Activated gamma-delta T cell treated with anti-CD3 and anti-CD28 coated beads, Interleukin-2, amount 50 U/mL, for 16 hours (primary cell): ENCODE measurements around the gene ARRB2.

Source experiments
- DNase-seq: peaks from one replicate; pipeline ENCODE4 v3.0.0-alpha.2; 2020; ENCODE audit warnings: low read depth

Gene ARRB2

GRCh38 chr17:4759776-4760236 lies 49.4 kb downstream of the ARRB2 start:
- DNase-seq: no peak

- DNase-seq: no peak
These were observed 54.2 kb downstream of the ARRB2 start for GRCh38 chr17:4764595-4764994.

DNA sequence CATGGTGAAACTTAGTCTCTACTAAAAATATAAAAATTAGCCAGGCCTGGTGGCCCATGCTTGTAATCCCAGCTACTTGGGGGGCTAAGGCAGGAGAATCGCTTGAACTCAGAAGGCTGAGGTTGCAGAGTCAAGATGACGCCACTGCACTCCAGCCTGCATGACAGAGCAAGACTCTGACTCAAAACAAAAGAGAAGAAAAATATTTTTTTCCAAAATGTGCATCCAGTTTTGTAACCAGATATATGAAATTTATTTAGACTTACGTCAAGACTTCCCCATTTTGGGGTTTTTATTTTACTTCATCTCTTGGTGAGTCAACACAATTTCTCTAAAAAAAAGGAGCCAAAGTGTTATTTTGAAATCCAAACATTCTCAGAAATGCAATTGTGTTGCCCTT lies 55.8 kb downstream of the ARRB2 start:
- no peak for DNase-seq

- DNase-seq: no peak
These were observed 56.3 kb downstream of the ARRB2 start for GRCh38 chr17:4766723-4767122.

DNA sequence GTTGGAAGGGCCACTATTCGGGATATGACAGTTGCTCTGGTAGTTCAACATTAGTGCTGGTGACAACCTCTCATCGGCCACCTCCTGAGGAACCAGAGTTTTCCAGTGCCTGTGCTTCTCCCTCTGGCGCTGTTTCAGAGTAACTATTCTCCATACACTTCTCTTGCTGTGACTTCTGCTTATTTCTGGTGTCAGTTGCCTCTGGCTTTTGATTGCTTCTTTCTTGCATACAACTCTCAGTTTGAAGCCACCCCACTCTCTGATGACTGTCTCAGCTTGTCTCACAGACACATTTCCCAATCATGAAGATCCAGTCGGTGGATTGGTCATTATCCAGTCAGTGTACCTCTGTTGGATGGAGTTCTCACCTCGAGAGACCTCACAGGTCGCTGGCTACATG lies 57.9 kb downstream of the ARRB2 start:
- DNase-seq: no peak

DNA sequence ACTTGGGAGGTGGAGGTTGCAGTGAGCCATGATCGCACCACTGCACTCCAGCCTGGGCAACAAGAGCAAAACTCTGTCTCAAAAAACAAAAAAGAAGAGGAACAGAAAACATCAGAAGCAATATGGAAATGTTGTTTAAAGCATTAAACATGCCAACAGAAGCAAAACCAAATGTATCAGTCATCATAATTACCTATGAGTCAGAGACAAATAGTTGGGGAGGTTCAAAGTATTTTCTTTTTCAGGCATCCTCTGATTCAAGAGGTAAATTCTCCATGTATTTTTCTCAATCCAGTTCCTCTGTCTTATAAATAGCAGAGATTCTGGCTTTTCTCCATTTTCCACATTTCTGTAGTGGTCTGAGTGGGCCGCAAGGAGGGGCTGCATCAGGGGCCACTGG lies 59.2 kb downstream of the ARRB2 start:
- DNase-seq: no peak
